Muscle layer of duodenum (tissue), 2 donors: Measurements from ENCODE around the gene ERFE.
"Not testable (repeated sequence)": the region's sequence is repeated elsewhere in the genome, so short reads cannot be mapped to it uniquely, and the experiment has no call there.

Source experiments
- H3K27ac ChIP-seq: one replicate; pipeline ENCODE4 v1.7.0; 2013; ENCODE audit warnings: mild to moderate bottlenecking, low read length
- H3K27me3 ChIP-seq: one replicate; pipeline ENCODE4 v1.7.0; 2013; ENCODE audit warnings: low read depth, mild to moderate bottlenecking, control low read depth, low read length
- H3K36me3 ChIP-seq, 2 donors: one replicate each; pipeline ENCODE4 v1.7.0; 2013; ENCODE audit warnings: low read length in 2 of 2, control low read depth in 1 of 2, mild to moderate bottlenecking in 1 of 2; ENCODE audit not compliant: insufficient read depth in 2 of 2, control insufficient read depth in 1 of 2
- H3K4me1 ChIP-seq, 2 donors: one replicate each; pipeline ENCODE4 v1.7.0; 2013; ENCODE audit warnings: low read length in 2 of 2, mild to moderate bottlenecking in 2 of 2, control low read depth in 1 of 2, moderate library complexity in 1 of 2; ENCODE audit not compliant: insufficient read depth in 2 of 2, control insufficient read depth in 1 of 2
- H3K4me3 ChIP-seq, 2 donors: one replicate each; pipeline ENCODE4 v1.7.0; 2013; ENCODE audit warnings: low read length in 2 of 2, low read depth in 1 of 2, mild to moderate bottlenecking in 1 of 2
- H3K9me3 ChIP-seq, 2 donors: one replicate each; pipeline ENCODE4 v1.7.0; 2013; ENCODE audit warnings: low read length in 2 of 2, control low read depth in 1 of 2, mild to moderate bottlenecking in 1 of 2; ENCODE audit not compliant: control insufficient read depth in 1 of 2
- donor health status: healthy.

Gene ERFE

DNA sequence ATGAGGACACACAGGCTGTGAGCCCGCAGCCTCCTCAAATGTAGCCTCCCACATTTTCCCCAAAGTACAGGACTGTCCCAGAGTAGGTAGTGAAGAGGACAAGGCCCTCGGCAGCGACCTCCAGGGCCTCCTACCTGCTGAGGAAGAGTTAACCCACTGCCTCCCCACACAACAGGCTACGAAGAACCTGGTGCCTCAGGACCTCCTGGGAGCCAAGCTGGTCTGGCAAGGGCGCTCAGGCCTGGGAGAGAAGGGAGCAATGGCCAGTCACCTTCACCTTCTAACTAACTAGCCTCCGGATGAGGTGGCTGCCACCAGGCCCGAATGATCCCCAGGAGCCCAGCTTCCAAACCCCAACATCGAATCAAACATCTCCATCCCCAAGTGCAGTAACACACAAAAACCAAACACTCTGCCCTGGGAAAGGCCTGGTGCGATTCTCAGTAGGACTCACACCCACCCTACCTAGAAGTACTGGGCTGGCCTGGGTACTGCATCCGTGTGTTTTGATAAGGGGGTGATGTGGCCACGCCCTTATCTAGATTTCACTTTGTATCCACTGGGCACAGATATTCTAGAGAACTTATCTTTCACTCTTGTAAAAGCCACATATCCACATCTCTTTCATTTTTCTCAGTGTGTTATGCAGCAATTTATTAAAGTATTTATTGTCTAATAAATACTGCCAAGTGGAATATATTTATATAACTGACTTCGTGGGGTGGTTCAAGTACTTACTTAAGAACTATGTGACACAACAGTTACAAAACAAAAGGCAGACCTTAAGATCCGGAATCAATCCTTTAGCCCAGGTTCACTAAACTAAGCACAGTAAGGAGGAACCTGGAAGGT, 9.7 kb downstream of the ERFE start:
- Histone ChIP-seq H3K4me1 (peaks cover 4 to 24% of the 10 kb centered on the region in 2 donors), H3K9me3 (no peaks in the 10 kb centered on the region), H3K27me3 (peaks cover 2% of the 10 kb centered on the region), H3K4me3 (no peak overlapping the region), H3K36me3 (peaks cover 30 to 48% of the 10 kb centered on the region in 2 donors), H3K27ac (no peak overlapping the region)

DNA sequence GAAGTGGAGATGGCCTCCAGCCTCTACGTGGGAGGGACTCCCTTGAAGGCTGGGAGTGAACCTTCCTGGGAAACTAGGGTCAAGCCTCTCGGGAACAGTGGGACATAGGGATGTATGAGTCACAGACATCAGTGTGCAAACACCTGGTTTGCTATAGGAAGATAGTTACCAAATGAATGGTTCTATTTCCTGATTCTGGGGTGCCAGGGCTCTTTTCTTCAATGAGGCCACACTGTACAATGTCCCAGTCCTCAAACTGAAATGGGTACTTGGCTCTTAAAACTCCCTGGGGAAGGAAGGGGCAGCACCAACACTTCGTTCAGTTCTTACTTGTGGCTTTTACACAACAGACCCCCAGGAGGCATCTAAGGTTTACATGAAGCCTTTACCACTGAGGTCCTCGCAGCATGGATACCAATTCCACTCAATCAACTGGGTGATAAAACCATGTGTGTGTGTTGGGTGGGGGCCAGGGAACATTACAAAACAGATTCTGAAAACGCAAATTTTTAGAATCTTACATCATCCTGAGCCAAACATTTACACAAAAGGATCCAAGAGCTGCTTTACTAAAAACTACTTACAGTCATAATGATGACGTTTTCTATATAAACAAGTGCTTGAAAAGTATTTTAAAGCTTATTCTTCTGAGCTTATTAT, 10.4 kb downstream of the ERFE start:
- Histone ChIP-seq H3K4me1 (peaks cover 4 to 18% of the 10 kb centered on the region in 2 donors), H3K4me3 (no peak overlapping the region), H3K36me3 (peaks cover 37 to 55% of the 10 kb centered on the region in 2 donors), H3K27me3 (no peaks in the 10 kb centered on the region), H3K27ac (peak overlapping the region; percentile 18), H3K9me3 (no peaks in the 10 kb centered on the region)

DNA sequence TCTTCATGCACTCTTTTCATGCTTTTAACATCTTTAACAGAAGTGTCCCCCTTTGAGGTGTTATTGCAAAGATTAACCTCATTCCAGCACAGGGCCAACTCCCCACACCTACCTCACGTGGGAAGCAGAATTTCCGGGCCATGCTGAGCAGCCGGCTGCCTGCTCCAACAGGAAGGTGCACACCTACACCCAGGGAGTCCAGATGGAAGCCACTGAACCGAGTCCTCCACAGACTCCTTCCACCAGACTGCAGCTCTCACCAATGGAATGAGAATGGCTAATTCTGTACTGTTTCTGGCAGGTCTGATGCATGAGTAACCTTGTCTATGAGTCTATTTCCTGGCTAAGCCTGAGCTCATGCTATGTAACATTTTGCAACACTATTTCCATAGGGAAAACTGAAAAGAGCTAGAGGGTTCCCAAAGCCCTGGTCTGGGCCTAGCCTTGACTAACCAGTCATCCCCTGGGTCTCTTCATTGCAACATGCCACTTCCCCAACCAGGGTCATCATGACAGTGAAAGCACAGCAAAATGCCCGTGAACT, 11.0 kb downstream of the ERFE start:
- Histone ChIP-seq H3K27ac (peak overlapping the region; percentile 18), H3K27me3 (no peaks in the 10 kb centered on the region), H3K4me3 (no peak overlapping the region), H3K4me1 (peaks cover 4 to 17% of the 10 kb centered on the region in 2 donors), H3K9me3 (no peaks in the 10 kb centered on the region), H3K36me3 (peaks cover 43 to 61% of the 10 kb centered on the region in 2 donors)

DNA sequence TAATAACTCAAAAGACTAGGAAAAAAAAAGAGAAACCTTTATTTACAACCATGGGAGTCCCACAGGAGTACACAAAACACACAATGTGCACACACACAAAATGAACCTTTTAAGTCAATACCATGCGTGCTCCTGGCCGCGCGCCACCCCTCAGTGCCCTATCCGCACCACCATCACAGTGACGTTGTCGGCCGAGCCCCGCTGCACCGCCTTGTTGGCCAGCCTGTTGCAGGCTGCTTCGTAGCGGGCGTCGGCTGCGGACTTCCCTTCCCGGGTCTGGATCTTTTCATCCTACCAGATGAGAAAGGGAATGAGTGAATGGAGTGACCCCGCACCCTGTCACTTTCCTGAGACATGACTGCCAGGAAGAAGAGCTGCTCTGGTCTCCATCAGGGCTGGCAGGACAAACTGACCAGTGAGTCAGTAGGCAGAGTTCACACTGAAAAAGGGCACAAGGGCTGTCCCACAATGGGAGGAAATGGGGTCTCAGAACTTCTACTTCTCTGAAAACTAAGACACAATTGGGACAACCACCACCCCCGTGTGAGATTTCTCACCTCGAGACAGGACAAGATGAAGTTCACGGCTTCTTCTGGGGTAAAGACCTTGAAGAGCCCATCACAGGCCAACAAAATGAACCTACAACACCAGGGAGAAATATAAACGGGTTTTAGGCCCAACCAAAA, 11.8 kb downstream of the ERFE start:
- H3K4me1 ChIP-seq, result peaks cover 4 to 17% of the 10 kb centered on the region in 2 donors
- no peaks in the 10 kb centered on the region for H3K27me3 ChIP-seq
- peaks cover 48 to 64% of the 10 kb centered on the region in 2 donors for H3K36me3 ChIP-seq
- H3K9me3 ChIP-seq, result no peaks in the 10 kb centered on the region
- no peak overlapping the region for H3K4me3 ChIP-seq
- H3K27ac ChIP-seq, result peak overlapping the region; percentile 18

DNA sequence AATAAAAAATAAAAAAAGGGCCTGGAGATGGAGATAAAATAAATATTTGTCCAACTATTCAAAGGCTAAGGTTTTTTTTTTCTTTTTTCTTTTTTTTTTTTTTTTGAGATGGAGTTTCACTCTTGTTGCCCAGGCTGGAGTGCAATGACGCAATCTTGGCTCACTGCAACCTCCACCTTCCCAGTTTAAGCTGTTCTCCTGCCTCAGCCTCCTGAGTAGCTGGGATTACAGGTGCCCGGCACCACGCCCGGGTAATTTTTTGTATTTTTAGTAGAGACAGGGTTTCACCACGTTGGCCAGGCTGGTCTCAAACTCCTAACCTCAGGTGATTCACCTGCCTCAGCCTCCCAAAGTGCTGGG, 12.3 kb downstream of the ERFE start:
- not testable (repeated sequence) for H3K4me3 ChIP-seq, H3K27ac ChIP-seq, H3K27me3 ChIP-seq, H3K9me3 ChIP-seq
- Histone ChIP-seq H3K4me1 (peaks cover 4 to 17% of the 10 kb centered on the region in 2 donors), H3K36me3 (peaks cover 49 to 68% of the 10 kb centered on the region in 2 donors)

DNA sequence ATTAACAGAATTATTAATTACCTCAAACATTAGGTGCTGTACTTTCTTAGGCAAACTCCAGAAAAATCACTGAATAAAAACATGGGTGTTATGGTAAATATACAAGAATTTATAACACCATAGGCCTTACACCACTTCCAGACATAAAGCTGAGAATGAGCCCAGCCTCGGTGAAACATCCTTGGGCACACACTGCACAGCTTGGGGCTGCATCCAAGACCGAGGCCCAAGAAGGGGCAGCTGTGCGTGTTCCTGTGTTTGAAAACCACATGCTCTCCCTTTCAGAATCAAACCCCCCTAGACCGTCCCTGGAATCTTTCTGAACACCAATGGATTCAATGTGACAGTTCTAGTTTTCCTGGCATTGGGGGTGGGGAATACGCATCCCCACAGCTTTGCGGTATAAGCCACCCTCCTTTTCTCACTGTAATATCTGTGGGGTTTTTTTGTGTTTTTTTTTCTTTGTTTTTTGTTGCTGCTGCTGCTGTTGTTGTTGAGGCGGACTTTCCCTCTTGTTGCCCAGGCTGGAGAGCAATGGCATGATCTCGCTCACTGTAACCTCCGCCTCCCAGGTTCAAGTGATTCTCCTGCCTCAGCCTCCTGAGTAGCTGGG, 12.9 kb downstream of the ERFE start:
- Histone ChIP-seq H3K27ac (no peak overlapping the region), H3K9me3 (no peaks in the 10 kb centered on the region), H3K4me3 (no peak overlapping the region), H3K36me3 (peaks cover 49 to 68% of the 10 kb centered on the region in 2 donors), H3K27me3 (no peaks in the 10 kb centered on the region), H3K4me1 (peaks cover 4 to 17% of the 10 kb centered on the region in 2 donors)

DNA sequence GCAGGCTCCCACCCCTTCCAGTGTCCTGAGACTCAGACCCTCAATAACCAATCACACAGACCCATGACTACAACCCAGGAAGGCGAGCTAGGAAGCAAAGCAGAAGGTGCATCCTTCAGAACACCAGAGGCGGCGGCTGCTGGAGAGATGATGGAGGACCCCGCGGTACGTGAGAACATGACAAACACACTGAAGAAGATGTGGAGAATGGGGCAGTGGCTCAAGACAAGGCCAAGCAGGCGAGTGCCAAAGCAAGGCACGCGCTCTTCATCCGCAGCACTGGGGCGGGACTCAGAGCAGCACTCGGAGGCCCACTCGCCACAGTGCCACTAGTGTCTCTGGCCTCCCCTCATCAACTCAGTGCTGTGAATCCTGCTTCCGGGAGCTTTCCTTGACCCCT, 13.7 kb downstream of the ERFE start:
- Histone ChIP-seq H3K9me3 (no peaks in the 10 kb centered on the region), H3K4me1 (peaks cover 4 to 17% of the 10 kb centered on the region in 2 donors), H3K4me3 (no peak overlapping the region), H3K36me3 (peaks cover 55 to 67% of the 10 kb centered on the region in 2 donors), H3K27ac (no peak overlapping the region), H3K27me3 (no peaks in the 10 kb centered on the region)

DNA sequence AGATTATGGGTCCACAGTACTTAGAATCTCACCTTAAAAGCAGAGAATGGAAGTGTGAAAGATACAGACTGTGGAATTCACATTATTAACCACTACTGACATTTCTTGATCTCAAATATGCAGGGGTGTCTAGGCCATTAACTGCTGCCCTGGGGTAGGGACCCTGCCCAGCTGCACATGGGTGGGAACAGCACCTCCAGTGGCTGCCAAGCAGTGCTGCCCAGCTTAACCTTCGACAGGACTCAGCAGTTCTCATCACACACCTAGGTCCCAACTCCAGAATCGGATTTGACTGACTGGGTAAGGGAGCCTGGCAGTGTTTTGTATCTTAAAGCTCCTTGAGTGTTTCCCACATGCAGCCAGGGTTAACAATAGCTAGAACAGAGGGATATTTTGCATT, 14.9 kb downstream of the ERFE start:
- Histone ChIP-seq H3K4me1 (peaks cover 4 to 17% of the 10 kb centered on the region in 2 donors), H3K4me3 (no peak overlapping the region), H3K9me3 (no peaks in the 10 kb centered on the region), H3K27me3 (no peaks in the 10 kb centered on the region), H3K36me3 (peaks cover 59 to 77% of the 10 kb centered on the region in 2 donors), H3K27ac (no peak overlapping the region)

DNA sequence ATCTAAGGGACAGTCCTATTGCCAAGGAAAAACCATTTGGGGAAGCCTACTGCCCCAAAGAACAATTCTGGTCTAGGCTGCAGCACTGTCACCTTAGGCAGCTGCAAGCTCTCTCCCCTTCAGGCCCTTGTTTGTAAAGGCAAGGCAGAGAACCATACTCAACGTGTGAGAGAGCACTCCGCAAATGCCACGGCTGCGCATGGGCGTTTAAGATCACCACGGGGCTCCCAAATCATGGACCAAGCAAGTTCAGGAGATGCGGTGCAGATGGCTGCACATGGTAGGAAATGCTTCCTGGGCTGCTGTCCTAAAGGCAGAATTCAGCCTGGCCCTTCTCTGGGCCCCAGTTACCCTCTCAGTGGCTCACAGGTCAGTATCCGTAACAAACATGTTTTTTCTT, 15.5 kb downstream of the ERFE start:
- Histone ChIP-seq H3K27ac (no peak overlapping the region), H3K27me3 (no peaks in the 10 kb centered on the region), H3K36me3 (peaks cover 62 to 77% of the 10 kb centered on the region in 2 donors), H3K4me1 (peaks cover 0 to 13% of the 10 kb centered on the region in 2 donors), H3K9me3 (no peaks in the 10 kb centered on the region), H3K4me3 (no peak overlapping the region)

DNA sequence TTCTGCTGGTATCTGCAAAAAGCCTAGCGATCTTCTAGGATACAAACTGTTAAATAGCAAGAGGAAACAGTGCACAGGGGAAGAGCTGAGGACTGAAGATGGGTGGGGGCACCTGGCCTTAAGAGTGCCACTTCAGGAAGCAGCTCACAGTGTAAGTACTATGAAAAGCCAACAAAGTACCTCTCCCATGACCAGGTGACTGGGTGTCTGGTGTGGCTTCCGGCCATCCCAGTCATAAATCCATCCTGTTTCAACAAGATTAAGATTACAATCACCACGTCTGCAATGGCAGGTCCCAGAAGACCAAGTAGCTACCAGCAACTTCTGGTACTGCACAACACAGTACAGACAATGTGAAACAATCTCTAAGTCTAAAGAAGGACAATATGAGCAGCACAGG, 15.9 kb downstream of the ERFE start:
- peaks cover 0 to 9% of the 10 kb centered on the region in 2 donors for H3K4me1 ChIP-seq
- no peaks in the 10 kb centered on the region for H3K9me3 ChIP-seq
- no peaks in the 10 kb centered on the region for H3K27me3 ChIP-seq
- no peak overlapping the region for H3K4me3 ChIP-seq
- H3K27ac ChIP-seq, result no peak overlapping the region
- peaks cover 65 to 77% of the 10 kb centered on the region in 2 donors for H3K36me3 ChIP-seq

DNA sequence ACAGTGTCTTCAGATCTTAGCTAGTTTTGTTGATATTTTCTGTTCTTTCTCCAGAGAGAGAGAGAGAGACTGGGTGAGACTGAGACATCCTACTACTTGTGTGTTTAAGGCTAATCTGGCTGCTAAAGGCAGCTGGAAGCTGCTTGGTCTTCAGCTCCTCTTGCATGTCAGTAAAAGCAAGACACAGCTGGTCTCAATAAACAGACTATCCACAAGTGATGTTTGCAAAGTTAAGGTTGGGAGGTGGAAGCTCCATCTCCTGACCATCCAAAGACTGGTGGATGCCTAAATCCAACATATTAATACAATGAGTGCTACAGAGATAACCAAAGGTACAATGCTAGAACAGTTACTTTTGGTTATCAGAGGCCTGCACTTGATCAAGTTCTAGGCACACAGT, 17.8 kb downstream of the ERFE start:
- H3K4me1 ChIP-seq, result no peaks in the 10 kb centered on the region
- peaks cover 75 to 82% of the 10 kb centered on the region in 2 donors for H3K36me3 ChIP-seq
- no peak overlapping the region for H3K4me3 ChIP-seq
- no peak overlapping the region for H3K27ac ChIP-seq
- H3K27me3 ChIP-seq, result no peaks in the 10 kb centered on the region
- H3K9me3 ChIP-seq, result no peaks in the 10 kb centered on the region
